ENCODE data around the gene CORIN.

DNA sequence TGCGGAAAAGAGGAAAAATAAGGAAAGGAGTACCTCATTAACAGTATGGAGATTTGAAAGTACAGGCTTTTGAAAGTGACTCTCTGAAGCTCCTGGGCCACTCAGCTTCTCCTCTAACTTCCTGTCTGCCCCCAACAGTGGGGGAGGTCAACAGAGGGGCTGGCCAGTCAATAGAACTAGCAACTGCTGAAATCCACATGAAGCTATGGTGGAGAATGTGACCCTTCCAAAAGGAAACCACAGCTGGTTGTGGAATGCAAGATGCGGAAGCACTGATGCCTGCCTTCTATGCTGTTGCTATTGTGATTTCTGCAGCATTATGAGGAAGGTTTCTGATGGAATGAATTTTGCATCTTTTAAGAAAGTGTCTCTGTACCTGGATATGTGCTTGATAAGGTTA, 2.4 kb downstream of the CORIN start:
- TF ChIP-seq, protein P1, sequence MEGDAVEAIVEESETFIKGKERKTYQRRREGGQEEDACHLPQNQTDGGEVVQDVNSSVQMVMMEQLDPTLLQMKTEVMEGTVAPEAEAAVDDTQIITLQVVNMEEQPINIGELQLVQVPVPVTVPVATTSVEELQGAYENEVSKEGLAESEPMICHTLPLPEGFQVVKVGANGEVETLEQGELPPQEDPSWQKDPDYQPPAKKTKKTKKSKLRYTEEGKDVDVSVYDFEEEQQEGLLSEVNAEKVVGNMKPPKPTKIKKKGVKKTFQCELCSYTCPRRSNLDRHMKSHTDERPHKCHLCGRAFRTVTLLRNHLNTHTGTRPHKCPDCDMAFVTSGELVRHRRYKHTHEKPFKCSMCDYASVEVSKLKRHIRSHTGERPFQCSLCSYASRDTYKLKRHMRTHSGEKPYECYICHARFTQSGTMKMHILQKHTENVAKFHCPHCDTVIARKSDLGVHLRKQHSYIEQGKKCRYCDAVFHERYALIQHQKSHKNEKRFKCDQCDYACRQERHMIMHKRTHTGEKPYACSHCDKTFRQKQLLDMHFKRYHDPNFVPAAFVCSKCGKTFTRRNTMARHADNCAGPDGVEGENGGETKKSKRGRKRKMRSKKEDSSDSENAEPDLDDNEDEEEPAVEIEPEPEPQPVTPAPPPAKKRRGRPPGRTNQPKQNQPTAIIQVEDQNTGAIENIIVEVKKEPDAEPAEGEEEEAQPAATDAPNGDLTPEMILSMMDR (IDR thresholded peaks at IDR 0.05), result no peak
- no peak for TF ChIP-seq POLR2A (IDR thresholded peaks at IDR 0.05)
- no peak for TF ChIP-seq EP300 (IDR thresholded peaks at IDR 0.05)
- TF ChIP-seq POLR2AphosphoS5 (IDR thresholded peaks at IDR 0.05), result no peak

All from upper lobe of left lung (tissue), 4 donors.